Mesenchymal stem cell (in vitro differentiated cells and primary cell): Measurements from ENCODE around the gene DHX58.

Experiments used
- DNase-seq: peaks from one replicate; pipeline ENCODE4 v3.0.0-alpha.2; 2013
- H2AFZ ChIP-seq: one replicate; pipeline ENCODE4 v1.6.1; 2013; ENCODE audit warnings: low read depth, mild to moderate bottlenecking, control low read depth, inconsistent platforms, low read length, moderate library complexity
- H2AK5ac ChIP-seq: 2 replicates; pipeline ENCODE4 v1.6.1; 2013; ENCODE audit warnings: low read length, moderate library complexity, mild to moderate bottlenecking, inconsistent platforms; ENCODE audit not compliant: severe bottlenecking
- H2BK120ac ChIP-seq: one replicate; pipeline ENCODE4 v1.6.1; 2013; ENCODE audit warnings: low read depth, mild to moderate bottlenecking, inconsistent platforms, low read length, moderate library complexity
- H2BK12ac ChIP-seq, 2 experiments: one replicate each; pipeline ENCODE4 v1.6.1; 2013; ENCODE audit warnings: inconsistent platforms in 2 of 2, low read length in 2 of 2, mild to moderate bottlenecking in 2 of 2, moderate library complexity in 2 of 2, control low read depth in 1 of 2
- H2BK15ac ChIP-seq: one replicate; pipeline ENCODE4 v1.6.1; 2013; ENCODE audit warnings: mild to moderate bottlenecking, low read depth, inconsistent platforms; ENCODE audit not compliant: poor library complexity, severe bottlenecking
- H2BK5ac ChIP-seq: 2 replicates; pipeline ENCODE4 v1.6.1; 2013; ENCODE audit warnings: low read depth, mild to moderate bottlenecking, low read length, control low read depth, inconsistent platforms; ENCODE audit not compliant: poor library complexity, severe bottlenecking
- H3K14ac ChIP-seq, 2 experiments: one replicate each; pipeline ENCODE4 v1.6.1; 2013; ENCODE audit warnings: inconsistent platforms in 2 of 2, low read length in 2 of 2, control low read depth in 1 of 2, mild to moderate bottlenecking in 1 of 2, moderate library complexity in 1 of 2
- H3K18ac ChIP-seq, 2 experiments: one replicate each; pipeline ENCODE4 v1.6.1; 2013; ENCODE audit warnings: inconsistent platforms in 2 of 2, low read length in 2 of 2, control low read depth in 1 of 2, low read depth in 1 of 2, mild to moderate bottlenecking in 1 of 2
- H3K23ac ChIP-seq, 2 experiments: one replicate each; pipeline ENCODE4 v1.6.1; 2013; ENCODE audit warnings: inconsistent platforms in 2 of 2, low read length in 2 of 2, mild to moderate bottlenecking in 2 of 2, moderate library complexity in 2 of 2, control low read depth in 1 of 2
- H3K27ac ChIP-seq: 2 replicates; pipeline ENCODE4 v1.5.1; 2013; ENCODE audit warnings: mild to moderate bottlenecking, moderate library complexity, low read length, control low read depth, inconsistent platforms; ENCODE audit not compliant: poor library complexity, severe bottlenecking
- H3K27me3 ChIP-seq, 2 experiments: 2 replicates each; pipeline versions ENCODE4 v1.6.1 to v1.7.0; 2013; ENCODE audit warnings: low read length in 2 of 2, mild to moderate bottlenecking in 2 of 2, moderate library complexity in 2 of 2, control low read depth in 1 of 2, inconsistent platforms in 1 of 2; ENCODE audit not compliant: control insufficient read depth in 1 of 2, insufficient read depth in 1 of 2
- H3K36me3 ChIP-seq, 2 experiments: 2 replicates each; pipeline versions ENCODE4 v1.6.1 to v1.7.0; 2013; ENCODE audit warnings: low read length in 2 of 2, control low read depth in 1 of 2, inconsistent platforms in 1 of 2, low read depth in 1 of 2, mild to moderate bottlenecking in 1 of 2; ENCODE audit not compliant: insufficient read depth in 2 of 2, control insufficient read depth in 1 of 2
- H3K4ac ChIP-seq, 2 experiments: one replicate each; pipeline ENCODE4 v1.6.1; 2013; ENCODE audit warnings: inconsistent platforms in 2 of 2, low read length in 2 of 2, mild to moderate bottlenecking in 2 of 2, moderate library complexity in 2 of 2, control low read depth in 1 of 2, low read depth in 1 of 2
- H3K4me1 ChIP-seq: 2 replicates; pipeline ENCODE4 v1.6.1; 2013; ENCODE audit warnings: low read depth, low read length, control low read depth; ENCODE audit not compliant: control insufficient read depth, insufficient read depth
- H3K4me2 ChIP-seq: 2 replicates; pipeline ENCODE4 v1.6.1; 2013; ENCODE audit warnings: low read length, mild to moderate bottlenecking, inconsistent platforms; ENCODE audit not compliant: poor library complexity, severe bottlenecking
- H3K4me3 ChIP-seq, 2 experiments: 2 replicates each; pipeline versions ENCODE4 v1.5.1 to v1.7.0; 2013; ENCODE audit warnings: low read length in 2 of 2, mild to moderate bottlenecking in 2 of 2, control low read depth in 1 of 2, low read depth in 1 of 2; ENCODE audit not compliant: insufficient read depth in 1 of 2
- H3K79me1 ChIP-seq: replicated peaks from 2 replicates; pipeline ENCODE4 v1.6.1; 2013; ENCODE audit warnings: mild to moderate bottlenecking, control low read depth, low read length, inconsistent platforms; ENCODE audit not compliant: poor library complexity, severe bottlenecking
- H3K9ac ChIP-seq: 2 replicates; pipeline ENCODE4 v1.7.0; 2013; ENCODE audit warnings: mild to moderate bottlenecking, low read length, moderate library complexity
- H3K9me3 ChIP-seq: 2 replicates; pipeline ENCODE4 v1.7.0; 2013; ENCODE audit warnings: mild to moderate bottlenecking, low read length; ENCODE audit not compliant: control insufficient read depth
- H4K8ac ChIP-seq: one replicate; pipeline ENCODE4 v1.6.1; 2013; ENCODE audit warnings: inconsistent platforms, mild to moderate bottlenecking, low read length, moderate library complexity
- H4K91ac ChIP-seq: one replicate; pipeline ENCODE4 v1.6.1; 2013; ENCODE audit warnings: mild to moderate bottlenecking, low read length, inconsistent platforms
- WGBS: methylation state at CpG from one replicate; pipeline ENCODE4 v1.1.7; 2013; ENCODE audit warnings: mixed read lengths; 5-methylcytosine and 5-hydroxymethylcytosine counted together

Gene DHX58

DNA sequence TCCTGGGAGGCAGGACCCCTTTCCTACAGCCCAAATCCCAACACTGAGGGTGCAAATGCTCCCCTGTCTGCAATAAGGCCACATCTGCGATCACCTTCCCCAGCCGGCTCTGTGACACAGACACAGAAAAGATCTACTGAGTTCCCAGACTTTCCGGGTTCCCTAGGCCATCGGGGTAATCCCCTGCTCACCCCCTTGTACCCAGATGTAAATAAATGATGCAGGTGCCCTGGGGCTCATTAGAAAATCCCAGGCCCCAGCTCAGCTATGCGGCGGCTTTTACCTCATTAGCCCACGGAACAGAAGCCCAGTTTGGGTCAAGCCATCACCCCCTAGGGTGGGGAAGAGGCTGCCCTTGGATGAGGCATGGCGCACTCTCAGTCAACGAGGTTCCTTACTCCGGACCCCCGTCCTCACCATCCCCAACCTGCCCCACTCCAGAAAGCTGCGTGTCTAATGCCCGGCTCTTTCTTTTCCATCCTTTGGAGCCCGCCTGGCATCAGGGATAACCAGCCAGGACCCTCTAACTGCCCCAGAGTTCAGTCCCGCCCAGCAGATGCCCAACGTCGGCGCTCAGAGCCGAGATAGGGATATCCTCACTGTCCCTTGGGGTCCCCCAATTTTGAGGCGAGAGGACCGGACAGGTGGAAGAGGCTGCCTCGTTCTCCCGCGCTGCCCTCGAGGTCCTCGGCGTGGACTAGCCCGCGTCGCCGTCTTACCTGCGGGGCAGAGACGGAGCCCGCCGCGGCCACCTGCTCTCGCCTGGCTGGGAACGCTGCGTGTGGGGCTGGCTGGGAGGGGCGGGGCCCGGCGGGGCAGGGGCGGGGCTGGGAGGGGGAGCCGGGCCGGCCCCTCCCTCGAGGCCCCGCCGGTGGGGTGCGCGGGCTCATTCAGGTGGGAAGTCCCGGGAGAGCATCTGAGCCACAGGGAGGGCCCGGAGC, 14.6 kb downstream of the DHX58 start, which contains the start of gene ZNF385C:
Gene ZNF385C (minus strand): TSS at position 783 of the 941 bp plus-strand sequence. CDS start 35,417 bp downstream, outside the sequence.
- Histone ChIP-seq H4K91ac (no peak within 1 kb of the TSS), H2AFZ (no peak within 1 kb of the TSS), H3K36me3 (peaks cover under 1 to 4% of the 10 kb centered on the region in 2 experiments), H2BK15ac (peak within 1 kb of the TSS; percentile 32), H3K79me1 (no peaks in the 10 kb centered on the region), H2AK5ac (no peak within 1 kb of the TSS), H3K4me1 (peaks cover 11% of the 10 kb centered on the region), H3K4me3 (no peak within 1 kb of the TSS), H3K27me3 (peaks cover 44 to 45% of the 10 kb centered on the region in 2 experiments), H3K9ac (no peak within 1 kb of the TSS), H2BK120ac (no peak within 1 kb of the TSS), H3K4ac (no peak within 1 kb of the TSS), H3K14ac (peak within 1 kb of the TSS in 1 of 2 experiments; percentile 11), H3K4me2 (peak within 1 kb of the TSS; percentile 70), H3K27ac (no peak within 1 kb of the TSS), H2BK12ac (no peak within 1 kb of the TSS), H2BK5ac (no peak within 1 kb of the TSS), H3K9me3 (no peaks in the 10 kb centered on the region), H3K18ac (no peak within 1 kb of the TSS), H4K8ac (no peak within 1 kb of the TSS), H3K23ac (no peak within 1 kb of the TSS)
- DNase-seq = no peak
- 21% methylated on average over 41 of the region's 52 CpGs for WGBS

GRCh38 chr17:42096360-42097111, 16.0 kb downstream of the DHX58 start:
- 60% methylated on average over 6 of the region's 8 CpGs for WGBS
- no peak overlapping the region for H3K4me2 ChIP-seq
- DNase-seq = no peak
- H2BK120ac ChIP-seq = no peak overlapping the region
- no peaks in the 10 kb centered on the region for H3K79me1 ChIP-seq
- H3K27ac ChIP-seq = no peak overlapping the region
- H2AK5ac ChIP-seq = no peak overlapping the region
- no peak overlapping the region for H3K18ac ChIP-seq
- H3K36me3 ChIP-seq = no peaks in the 10 kb centered on the region
- no peak overlapping the region for H3K4ac ChIP-seq
- H3K9me3 ChIP-seq = no peaks in the 10 kb centered on the region
- peaks cover 8% of the 10 kb centered on the region for H3K4me1 ChIP-seq
- H2BK5ac ChIP-seq = no peak overlapping the region
- no peak overlapping the region for H2BK12ac ChIP-seq
- H3K9ac ChIP-seq = no peak overlapping the region
- peak overlapping the region in 1 of 2 experiments; percentile 18 for H3K14ac ChIP-seq
- no peak overlapping the region for H2AFZ ChIP-seq
- H3K23ac ChIP-seq = no peak overlapping the region
- H4K8ac ChIP-seq = no peak overlapping the region
- no peak overlapping the region for H4K91ac ChIP-seq
- H2BK15ac ChIP-seq = no peak overlapping the region
- H3K4me3 ChIP-seq = no peak overlapping the region
- H3K27me3 ChIP-seq = peaks cover 42 to 55% of the 10 kb centered on the region in 2 experiments

GRCh38 chr17:42094375-42095069, 18.0 kb downstream of the DHX58 start:
- Histone ChIP-seq H3K14ac (no peak overlapping the region), H3K23ac (no peak overlapping the region), H3K36me3 (no peaks in the 10 kb centered on the region), H3K4me1 (peaks cover 6% of the 10 kb centered on the region), H2BK15ac (no peak overlapping the region), H2AFZ (no peak overlapping the region), H2BK12ac (no peak overlapping the region), H3K4me3 (no peak overlapping the region), H3K4ac (no peak overlapping the region), H2AK5ac (no peak overlapping the region), H2BK5ac (no peak overlapping the region), H3K27me3 (peaks cover 54 to 68% of the 10 kb centered on the region in 2 experiments), H3K18ac (no peak overlapping the region), H4K91ac (no peak overlapping the region), H2BK120ac (no peak overlapping the region), H3K79me1 (no peaks in the 10 kb centered on the region), H4K8ac (no peak overlapping the region), H3K27ac (no peak overlapping the region), H3K4me2 (no peak overlapping the region), H3K9me3 (no peaks in the 10 kb centered on the region), H3K9ac (no peak overlapping the region)
- 84% methylated on average over 12 of the region's 12 CpGs for WGBS
- no peak for DNase-seq
